ENCODE measurements around the gene FANK1.
"Not testable (repeated sequence)": the region's sequence is repeated elsewhere in the genome, so short reads cannot be mapped to it uniquely, and the experiment has no call there.

FANK1 gene

GRCh38 chr10:126042354-126042753, 146.0 kb downstream of the FANK1 start:
- ChIA-PET CTCF (no interaction called here), POLR2A (no interaction called here)
- TF ChIP-seq HDGF (IDR thresholded peaks at IDR 0.05; ENCODE audit: borderline replicate concordance) (no peak), L3MBTL2 (conservative IDR thresholded peaks at IDR 0.05) (no peak), SP1 (IDR thresholded peaks at IDR 0.05) (no peak), ZNF384 (IDR thresholded peaks at IDR 0.05) (no peak), FOXM1 (IDR thresholded peaks at IDR 0.05; ENCODE audit: borderline replicate concordance) (no peak), TARDBP (IDR thresholded peaks at IDR 0.05) (no peak), FOXA1 (IDR thresholded peaks at IDR 0.05) (no peak), LEF1 (IDR thresholded peaks at IDR 0.05; ENCODE audit: borderline replicate concordance) (no peak), ARNT (IDR thresholded peaks at IDR 0.05) (no peak), CTBP1 (IDR thresholded peaks at IDR 0.05; ENCODE audit: borderline replicate concordance) (no peak), SUZ12 (IDR thresholded peaks at IDR 0.05) (no peak), FOXK2 (IDR thresholded peaks at IDR 0.05) (no peak), ELF4 (IDR thresholded peaks at IDR 0.05) (no peak)
- TF ChIP-seq, protein P1, sequence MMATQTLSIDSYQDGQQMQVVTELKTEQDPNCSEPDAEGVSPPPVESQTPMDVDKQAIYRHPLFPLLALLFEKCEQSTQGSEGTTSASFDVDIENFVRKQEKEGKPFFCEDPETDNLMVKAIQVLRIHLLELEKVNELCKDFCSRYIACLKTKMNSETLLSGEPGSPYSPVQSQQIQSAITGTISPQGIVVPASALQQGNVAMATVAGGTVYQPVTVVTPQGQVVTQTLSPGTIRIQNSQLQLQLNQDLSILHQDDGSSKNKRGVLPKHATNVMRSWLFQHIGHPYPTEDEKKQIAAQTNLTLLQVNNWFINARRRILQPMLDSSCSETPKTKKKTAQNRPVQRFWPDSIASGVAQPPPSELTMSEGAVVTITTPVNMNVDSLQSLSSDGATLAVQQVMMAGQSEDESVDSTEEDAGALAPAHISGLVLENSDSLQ (IDR thresholded peaks at IDR 0.05) = no peak
- DNase-seq (ENCODE audit: extremely low spot score) = no peak

- TF ChIP-seq FOXA1 (IDR thresholded peaks at IDR 0.05) = no peak
- no peak for TF ChIP-seq FOXM1 (IDR thresholded peaks at IDR 0.05; ENCODE audit: borderline replicate concordance)
- TF ChIP-seq FOXK2 (IDR thresholded peaks at IDR 0.05) = no peak
- TF ChIP-seq LEF1 (IDR thresholded peaks at IDR 0.05; ENCODE audit: borderline replicate concordance) = no peak
- no peak for TF ChIP-seq ZNF384 (IDR thresholded peaks at IDR 0.05)
- no peak for TF ChIP-seq SUZ12 (IDR thresholded peaks at IDR 0.05)
- no peak for TF ChIP-seq HDGF (IDR thresholded peaks at IDR 0.05; ENCODE audit: borderline replicate concordance)
- no peak for TF ChIP-seq CTBP1 (IDR thresholded peaks at IDR 0.05; ENCODE audit: borderline replicate concordance)
- TF ChIP-seq BHLHE40 (IDR thresholded peaks at IDR 0.05; ENCODE audit: borderline replicate concordance) = no peak
- no peak for TF ChIP-seq NFRKB (IDR thresholded peaks at IDR 0.05)
- TF ChIP-seq, protein P1 (IDR thresholded peaks at IDR 0.05) = no peak
- TF ChIP-seq TARDBP (IDR thresholded peaks at IDR 0.05) = no peak
- no peak for TF ChIP-seq SP1 (IDR thresholded peaks at IDR 0.05)
- no peak for TF ChIP-seq ARNT (IDR thresholded peaks at IDR 0.05)
- no peak for TF ChIP-seq L3MBTL2 (conservative IDR thresholded peaks at IDR 0.05)
- TF ChIP-seq ELF4 (IDR thresholded peaks at IDR 0.05) = no peak
- no peak for DNase-seq (ENCODE audit: extremely low spot score)
- ChIA-PET POLR2A (no interaction called here), CTCF (no interaction called here)
Observed at GRCh38 chr10:126042906-126043305, 146.5 kb downstream of the FANK1 start.

- TF ChIP-seq SUZ12 (IDR thresholded peaks at IDR 0.05) = no peak
- TF ChIP-seq LEF1 (IDR thresholded peaks at IDR 0.05; ENCODE audit: borderline replicate concordance) = no peak
- TF ChIP-seq TARDBP (IDR thresholded peaks at IDR 0.05) = no peak
- TF ChIP-seq ELF4 (IDR thresholded peaks at IDR 0.05) = no peak
- no peak for TF ChIP-seq FOXK2 (IDR thresholded peaks at IDR 0.05)
- no peak for TF ChIP-seq FOXA1 (IDR thresholded peaks at IDR 0.05)
- TF ChIP-seq HDGF (IDR thresholded peaks at IDR 0.05; ENCODE audit: borderline replicate concordance) = no peak
- no peak for TF ChIP-seq L3MBTL2 (conservative IDR thresholded peaks at IDR 0.05)
- no peak for TF ChIP-seq NFRKB (IDR thresholded peaks at IDR 0.05)
- TF ChIP-seq ZNF384 (IDR thresholded peaks at IDR 0.05) = no peak
- no peak for TF ChIP-seq FOXM1 (IDR thresholded peaks at IDR 0.05; ENCODE audit: borderline replicate concordance)
- TF ChIP-seq SP1 (IDR thresholded peaks at IDR 0.05) = no peak
- CTCF ChIA-PET = no interaction called here
- POLR2A ChIA-PET = no interaction called here
Observed at GRCh38 chr10:126043389-126043788, 147.0 kb downstream of the FANK1 start.

DNA sequence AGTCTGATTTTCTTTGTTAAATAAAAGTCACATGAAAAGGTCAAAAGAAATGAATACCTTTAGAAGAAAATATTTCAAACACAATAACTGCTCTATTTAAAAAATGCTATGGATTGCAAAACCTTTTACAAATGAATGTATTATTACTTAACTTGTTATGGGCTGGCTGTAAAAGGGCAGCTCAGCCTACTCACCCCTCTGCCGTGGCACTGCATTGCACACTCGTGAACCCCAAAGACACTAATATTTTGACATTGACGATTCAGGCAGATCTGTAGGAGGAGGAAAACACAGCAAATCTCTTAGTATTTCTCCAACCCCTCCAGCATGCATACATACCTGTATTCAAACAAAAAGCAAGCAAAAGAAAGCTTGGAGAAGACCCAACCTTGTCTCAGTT, 149.5 kb downstream of the FANK1 start:
- TF ChIP-seq FOXK2 (IDR thresholded peaks at IDR 0.05) = no peak
- no peak for TF ChIP-seq L3MBTL2 (conservative IDR thresholded peaks at IDR 0.05)
- TF ChIP-seq FOXM1 (IDR thresholded peaks at IDR 0.05; ENCODE audit: borderline replicate concordance) = no peak
- TF ChIP-seq ZNF384 (IDR thresholded peaks at IDR 0.05) = no peak
- TF ChIP-seq, protein P1 (IDR thresholded peaks at IDR 0.05) = no peak
- ChIA-PET CTCF (no interaction called here), POLR2A (no interaction called here)
- no peak for DNase-seq (ENCODE audit: extremely low spot score)

More at GRCh38 chr10:126043389-126043788, 147.0 kb downstream of the FANK1 start:
- DNase-seq (ENCODE audit: extremely low spot score) = no peak

GRCh38 chr10:126046831-126047230, 150.5 kb downstream of the FANK1 start:
- ChIA-PET POLR2A (no interaction called here), CTCF (interaction anchor here (0.6 kb wide), 1 partner anchor 19 kb away, joined by 3 read pairs; no protein-coding TSS in a partner anchor)
- no peak for TF ChIP-seq HDGF (IDR thresholded peaks at IDR 0.05; ENCODE audit: borderline replicate concordance)
- TF ChIP-seq ELF4 (IDR thresholded peaks at IDR 0.05) = no peak
- TF ChIP-seq CTBP1 (IDR thresholded peaks at IDR 0.05; ENCODE audit: borderline replicate concordance) = no peak
- no peak for TF ChIP-seq BHLHE40 (IDR thresholded peaks at IDR 0.05; ENCODE audit: borderline replicate concordance)
- TF ChIP-seq FOXM1 (IDR thresholded peaks at IDR 0.05; ENCODE audit: borderline replicate concordance) = no peak
- TF ChIP-seq FOXA1 (IDR thresholded peaks at IDR 0.05) = no peak
- TF ChIP-seq, protein P1 (IDR thresholded peaks at IDR 0.05) = no peak
- TF ChIP-seq ARNT (IDR thresholded peaks at IDR 0.05) = no peak
- no peak for TF ChIP-seq SUZ12 (IDR thresholded peaks at IDR 0.05)
- no peak for TF ChIP-seq ZNF384 (IDR thresholded peaks at IDR 0.05)
- DNase-seq (ENCODE audit: extremely low spot score) = no peak

GRCh38 chr10:126047749-126048148, 151.4 kb downstream of the FANK1 start:
- POLR2A ChIA-PET; CTCF ChIA-PET; DNase-seq (ENCODE audit: extremely low spot score): not testable (repeated sequence)
